ENCODE results near the gene SULT1A2. TPM values are rescaled to one million over a fixed set of nuclear protein-coding genes. Genes with fewer than 3 reads are reported as not detected.
A peak's percentile ranks its signal among the peaks of the same experiment; 100 is the strongest.

Gene SULT1A2
- total and polyA plus RNA-seq, 2 of the 4 experiments (the other 2 are of a cell fraction) = 0.09 TPM; not detected in 1

DNA sequence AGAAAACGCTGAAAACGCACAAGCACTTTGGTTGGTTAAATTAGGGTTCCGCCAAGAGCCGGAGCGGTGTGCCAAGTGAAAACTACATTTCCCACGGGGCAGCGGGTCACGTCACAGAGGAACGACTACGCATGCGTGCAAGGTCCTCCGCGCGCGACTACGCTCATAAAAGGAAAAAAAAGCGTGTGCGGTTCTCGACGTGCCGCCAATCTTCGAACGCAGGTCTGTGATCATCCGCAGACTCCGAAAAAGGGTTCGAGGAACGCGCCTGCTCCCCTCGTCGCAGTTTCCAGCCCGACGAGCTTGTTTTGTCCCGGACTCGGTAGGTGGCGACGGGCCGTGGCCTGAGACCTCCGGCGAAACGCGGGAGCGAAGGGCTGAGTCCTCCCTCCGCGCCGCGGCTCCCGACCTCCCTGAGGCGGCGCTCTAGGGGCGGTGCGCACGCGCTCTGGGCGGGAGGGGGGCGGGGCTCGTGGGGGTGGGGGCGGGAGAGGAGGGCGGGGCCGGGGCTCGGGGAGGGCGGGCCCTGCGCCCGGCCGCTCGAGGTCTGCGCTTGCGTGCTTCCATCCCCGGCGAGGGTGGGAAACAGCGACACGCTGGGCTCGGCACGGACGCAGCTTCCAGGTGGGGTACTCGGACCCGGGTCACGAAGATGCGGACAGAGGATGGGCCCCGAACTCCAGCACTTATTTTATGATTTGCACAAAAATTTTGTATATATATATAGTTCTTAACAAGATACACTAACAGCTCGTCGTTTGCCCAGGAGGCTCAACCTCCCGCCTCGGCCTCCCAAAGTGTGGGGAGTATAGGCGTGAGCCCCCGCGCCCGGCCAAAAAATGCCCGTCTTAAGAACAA, 42.8 kb downstream of the SULT1A2 start, which contains the start of gene SGF29:
TSS of gene SGF29 (plus strand) at position 145 of the 858 bp plus-strand sequence. CDS start 27,150 bp downstream, outside the sequence.
- Histone ChIP-seq H3K9me1 (ENCODE audit: insufficient read depth, low read length) (peaks cover 4% of the 10 kb centered on the region), H3K27me3 (ENCODE audit: control insufficient read depth, insufficient read depth, low read length) (no peaks in the 10 kb centered on the region), H3K14ac (replicated peaks; ENCODE audit: low read depth, low read length) (peak within 1 kb of the TSS; percentile 99), H3K9ac (ENCODE audit: low read depth, low read length) (peak within 1 kb of the TSS; percentile 99), H2BK15ac (ENCODE audit: low read depth, low read length) (peak within 1 kb of the TSS; percentile 96; the same call in 1 of the 3 replicates), H4K5ac (ENCODE audit: low read depth, low read length) (peak within 1 kb of the TSS; percentile 91), H2BK20ac (ENCODE audit: low read depth, low read length) (peak within 1 kb of the TSS; percentile 75; the same call in 1 of the 2 replicates), H3K79me1 (ENCODE audit: low read depth in 1 of 2, low read length in 2 of 2) (peaks cover 15 to 18% of the 10 kb centered on the region in 2 experiments), H3K27ac (ENCODE audit: insufficient read depth, low read length) (peak within 1 kb of the TSS; percentile 98), H2AK5ac (ENCODE audit: low read depth, low read length) (peak within 1 kb of the TSS; percentile 86), H3K9me3 (ENCODE audit: control insufficient read depth, insufficient read depth, low read length) (no peaks in the 10 kb centered on the region), H2AFZ (replicated peaks; ENCODE audit: low read length, poor library complexity) (peak within 1 kb of the TSS; percentile 99), H3K4me3 (ENCODE audit: insufficient read depth, low read depth, low read length) (peak within 1 kb of the TSS; percentile 72), H4K91ac (ENCODE audit: insufficient read depth, low read depth, low read length) (peak within 1 kb of the TSS; percentile 99), H3K36me3 (ENCODE audit: control insufficient read depth, insufficient read depth, low read length) (peaks cover 2% of the 10 kb centered on the region; the same call in 1 of the 2 replicates), H4K8ac (ENCODE audit: low read depth in 2 of 2, low read length in 2 of 2) (peak within 1 kb of the TSS; percentile 88 to 96), H3K18ac (ENCODE audit: low read depth, low read length) (peak within 1 kb of the TSS; percentile 89), H2AK9ac (replicated peaks; ENCODE audit: low read depth, low read length, poor library complexity) (peak within 1 kb of the TSS; percentile 83), H3K23ac (ENCODE audit: low read depth, low read length) (peak within 1 kb of the TSS; percentile 99), H4K20me1 (ENCODE audit: insufficient read depth, low read length) (peaks cover 3% of the 10 kb centered on the region; the same call in 1 of the 2 replicates), H2BK120ac (ENCODE audit: low read depth, low read length) (peak within 1 kb of the TSS; percentile 90), H3K4me2 (ENCODE audit: low read depth, low read length) (peak within 1 kb of the TSS; percentile 82), H2BK5ac (ENCODE audit: low read depth, low read length, poor library complexity, severe bottlenecking) (peak within 1 kb of the TSS; percentile 93), H3K4ac (ENCODE audit: low read depth, low read length) (peak within 1 kb of the TSS; percentile 99), H3K56ac (ENCODE audit: extremely low read depth, insufficient read depth, low read length) (peak within 1 kb of the TSS; percentile 97), H3K4me1 (ENCODE audit: control insufficient read depth, insufficient read depth, low read length) (peaks cover 5% of the 10 kb centered on the region; the same call in 1 of the 2 replicates)
- ChIA-PET POLR2A (ENCODE audit: unreplicated experiment) (no interaction called here), CTCF (interaction anchor here (1.2 to 1.3 kb wide), 2 partner anchors 15 kb away, joined by 3 read pairs; partner anchors contain the start of gene NUPR1)
- DNase-seq (peak; percentile 89), ATAC-seq (ENCODE audit: low read depth) (peak; percentile 97)
- WGBS, 2 experiments (ENCODE audit: extremely low coverage in 2 of 2, insufficient read length in 1 of 2) = 1% methylated on average over 24 of the region's 88 CpGs; no CpG with 5 or more reads in 1 of the 2 experiments
- intact Hi-C loops (cut with micrococcal nuclease) = no loop called here
- BruUV-seq (replicated peaks) = no TSS peak
- dilution Hi-C loops (cut with HindIII; ENCODE audit: low sequenced_read_pairs, unreplicated experiment) = no loop called here
- in situ Hi-C loops (cut with MboI; ENCODE audit: low sequenced_read_pairs) = no loop called here
- TF ChIP-seq CEBPB (IDR thresholded peaks at IDR 0.05; ENCODE audit: low read depth, low read length) (no peak), RAD21 (IDR thresholded peaks at IDR 0.05; ENCODE audit: low read length) (no peak), SMC3 (IDR thresholded peaks at IDR 0.05; ENCODE audit: low read depth, low read length) (no peak), CHD1 (IDR thresholded peaks at IDR 0.05; ENCODE audit: low read depth, low read length) (no peak), POLR2A (IDR thresholded peaks at IDR 0.05; ENCODE audit: low read depth, low read length) (peak; percentile 90), MAFK (IDR thresholded peaks at IDR 0.05; ENCODE audit: low read depth, low read length) (no peak), BHLHE40 (IDR thresholded peaks at IDR 0.05; ENCODE audit: low read depth, low read length) (no peak), NFE2L2 (IDR thresholded peaks at IDR 0.05; ENCODE audit: low read depth, low read length) (no peak), MXI1 (IDR thresholded peaks at IDR 0.05; ENCODE audit: borderline replicate concordance, low read depth, low read length) (0 out of 2 replicates have a peak, but pooled peaks have one; percentile 15), RFX5 (IDR thresholded peaks at IDR 0.05; ENCODE audit: low read depth, low read length) (no peak), MAZ (IDR thresholded peaks at IDR 0.05; ENCODE audit: borderline replicate concordance, low read depth, low read length) (peak; percentile 77; the same call in 1 of the 2 replicates), RCOR1 (IDR thresholded peaks at IDR 0.05; ENCODE audit: insufficient replicate concordance, low read length) (no peak), FOS (IDR thresholded peaks at IDR 0.05; ENCODE audit: low read depth, low read length) (no peak)
- TF ChIP-seq, protein P1, sequence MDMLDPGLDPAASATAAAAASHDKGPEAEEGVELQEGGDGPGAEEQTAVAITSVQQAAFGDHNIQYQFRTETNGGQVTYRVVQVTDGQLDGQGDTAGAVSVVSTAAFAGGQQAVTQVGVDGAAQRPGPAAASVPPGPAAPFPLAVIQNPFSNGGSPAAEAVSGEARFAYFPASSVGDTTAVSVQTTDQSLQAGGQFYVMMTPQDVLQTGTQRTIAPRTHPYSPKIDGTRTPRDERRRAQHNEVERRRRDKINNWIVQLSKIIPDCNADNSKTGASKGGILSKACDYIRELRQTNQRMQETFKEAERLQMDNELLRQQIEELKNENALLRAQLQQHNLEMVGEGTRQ (IDR thresholded peaks at IDR 0.05; ENCODE audit: low read depth, low read length) = 0 out of 2 replicates have a peak, but pooled peaks have one; percentile 21
- TF ChIP-seq, protein P2, sequence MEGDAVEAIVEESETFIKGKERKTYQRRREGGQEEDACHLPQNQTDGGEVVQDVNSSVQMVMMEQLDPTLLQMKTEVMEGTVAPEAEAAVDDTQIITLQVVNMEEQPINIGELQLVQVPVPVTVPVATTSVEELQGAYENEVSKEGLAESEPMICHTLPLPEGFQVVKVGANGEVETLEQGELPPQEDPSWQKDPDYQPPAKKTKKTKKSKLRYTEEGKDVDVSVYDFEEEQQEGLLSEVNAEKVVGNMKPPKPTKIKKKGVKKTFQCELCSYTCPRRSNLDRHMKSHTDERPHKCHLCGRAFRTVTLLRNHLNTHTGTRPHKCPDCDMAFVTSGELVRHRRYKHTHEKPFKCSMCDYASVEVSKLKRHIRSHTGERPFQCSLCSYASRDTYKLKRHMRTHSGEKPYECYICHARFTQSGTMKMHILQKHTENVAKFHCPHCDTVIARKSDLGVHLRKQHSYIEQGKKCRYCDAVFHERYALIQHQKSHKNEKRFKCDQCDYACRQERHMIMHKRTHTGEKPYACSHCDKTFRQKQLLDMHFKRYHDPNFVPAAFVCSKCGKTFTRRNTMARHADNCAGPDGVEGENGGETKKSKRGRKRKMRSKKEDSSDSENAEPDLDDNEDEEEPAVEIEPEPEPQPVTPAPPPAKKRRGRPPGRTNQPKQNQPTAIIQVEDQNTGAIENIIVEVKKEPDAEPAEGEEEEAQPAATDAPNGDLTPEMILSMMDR (conservative IDR thresholded peaks at IDR 0.05; ENCODE audit: low read depth, low read length) = peak; percentile 32

Data from IMR-90 (cell line).